NCI-H2171 (cell line): Measurements from ENCODE around the gene BTNL3.

Experiments
- DNase-seq: peaks from one replicate; lab custom pipeline; 2025; lab: John Stamatoyannopoulos, UW

The BTNL3 gene

GRCh38 chr5:181047288-181047687, 58.6 kb downstream of the BTNL3 start:
- no peak for DNase-seq

- no peak for DNase-seq
These were observed 59.3 kb downstream of the BTNL3 start for GRCh38 chr5:181047921-181048320.

GRCh38 chr5:181050016-181050415, 61.4 kb downstream of the BTNL3 start:
- no peak for DNase-seq

- DNase-seq: no peak
These were observed 63.4 kb downstream of the BTNL3 start for GRCh38 chr5:181051841-181052671.

- DNase-seq: no peak
These were observed 64.2 kb downstream of the BTNL3 start for GRCh38 chr5:181052672-181053487.

- DNase-seq: no peak
These were observed 65.0 kb downstream of the BTNL3 start for GRCh38 chr5:181053488-181054121.

- DNase-seq: no peak
These were observed 65.5 kb downstream of the BTNL3 start for GRCh38 chr5:181054138-181054537.

GRCh38 chr5:181054871-181055459, 66.3 kb downstream of the BTNL3 start:
- DNase-seq: no peak
